Middle frontal gyrus (tissue), 1 donor: Measurements from ENCODE around the gene TPM3.
"Not testable (repeated sequence)": the region's sequence is repeated elsewhere in the genome, so short reads cannot be mapped to it uniquely, and the experiment has no call there.

Source experiments
- DNase-seq: peaks from one replicate; pipeline ENCODE4 v3.0.0-alpha.2; 2015; ENCODE audit warnings: low spot score; ENCODE audit errors: extremely low spot score

The TPM3 gene

DNA sequence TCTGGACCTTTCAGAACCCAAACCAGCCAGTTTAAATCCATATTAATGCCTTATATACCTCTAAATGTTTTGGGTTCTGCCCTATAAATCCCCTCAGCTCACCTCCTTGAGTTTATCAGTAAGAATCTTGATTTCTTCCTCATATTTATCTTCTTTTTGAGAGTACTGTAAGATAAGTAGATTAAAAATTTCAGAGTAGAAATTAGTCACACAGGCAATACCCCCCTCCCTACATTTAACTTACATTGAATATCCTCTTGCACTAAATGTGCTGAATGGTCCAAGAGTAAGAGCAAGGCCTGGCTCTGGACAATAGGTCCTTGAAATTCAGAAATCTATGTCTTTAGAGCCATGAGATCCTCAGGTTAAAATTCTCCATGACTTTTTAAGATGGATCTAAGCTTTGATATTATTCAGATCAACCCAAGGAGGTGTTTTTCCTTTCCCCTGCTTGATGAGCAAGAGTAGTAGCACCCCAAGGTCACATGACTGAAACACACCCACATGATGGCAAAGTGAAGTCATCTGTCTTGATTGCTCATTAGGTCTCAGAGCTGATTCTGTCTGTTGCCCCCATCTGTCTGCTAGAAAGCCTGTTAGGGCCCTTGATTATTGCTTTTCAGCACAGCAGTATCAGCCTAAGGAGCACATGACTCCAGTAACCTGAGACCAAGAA lies 21.2 kb downstream of the TPM3 start:
- no peak for DNase-seq

DNA sequence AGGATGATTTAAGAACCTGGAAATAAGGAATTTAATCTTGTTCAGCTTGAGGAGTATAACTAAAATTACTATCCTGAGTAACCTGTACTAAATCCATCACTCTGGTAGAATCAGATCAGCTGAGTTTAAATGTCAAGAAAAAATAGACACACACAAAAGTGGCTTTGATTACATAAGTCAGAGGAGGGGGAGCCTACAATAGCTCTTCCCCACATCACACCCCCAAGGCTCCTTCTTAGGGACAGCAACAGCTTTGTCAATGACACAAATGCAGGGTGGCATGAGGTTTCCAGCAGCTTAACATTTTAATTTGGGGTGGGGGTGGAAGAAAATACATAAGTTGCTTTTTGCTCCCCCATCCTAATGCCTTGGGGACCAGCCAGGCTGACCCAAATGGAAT lies 24.4 kb downstream of the TPM3 start:
- DNase-seq, result no peak

DNA sequence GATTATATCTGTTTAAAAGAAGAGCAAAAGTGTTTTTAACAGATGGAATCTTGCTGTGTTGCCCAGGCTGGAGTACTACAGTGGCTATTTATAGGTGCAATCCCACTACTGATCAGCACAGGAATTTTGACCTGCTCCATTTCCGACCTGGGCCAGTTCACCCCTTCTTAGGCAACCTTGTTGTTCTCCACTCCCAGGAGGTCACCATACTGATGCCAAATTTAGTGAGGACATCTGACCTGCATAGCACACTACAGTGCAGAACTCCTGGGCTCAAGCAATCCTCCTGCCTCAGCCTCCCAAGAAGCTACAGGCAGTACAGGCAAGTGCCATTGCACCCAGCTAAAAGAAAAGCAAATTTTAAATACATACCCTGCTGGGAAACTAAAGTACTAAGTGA lies 25.7 kb downstream of the TPM3 start:
- no peak for DNase-seq

DNA sequence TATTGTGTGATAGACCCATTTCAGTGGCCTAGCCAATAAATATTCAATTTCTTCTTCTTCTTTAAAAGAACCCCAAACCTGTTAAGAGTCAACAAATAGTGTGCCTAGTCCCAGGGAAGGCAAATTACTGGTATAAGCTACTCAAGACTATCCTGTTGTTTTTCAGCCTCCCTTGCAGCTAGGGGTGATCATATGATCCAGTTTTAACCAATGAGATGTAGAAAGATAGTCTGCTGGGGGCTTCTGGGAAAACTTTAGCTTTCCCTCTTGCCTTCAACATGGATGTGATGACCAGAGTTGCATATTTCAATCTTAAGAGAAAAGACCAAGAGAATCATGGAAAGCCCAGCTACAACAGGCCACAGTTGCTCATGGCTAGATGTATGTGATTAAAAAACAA lies 32.3 kb downstream of the TPM3 start:
- no peak for DNase-seq

DNA sequence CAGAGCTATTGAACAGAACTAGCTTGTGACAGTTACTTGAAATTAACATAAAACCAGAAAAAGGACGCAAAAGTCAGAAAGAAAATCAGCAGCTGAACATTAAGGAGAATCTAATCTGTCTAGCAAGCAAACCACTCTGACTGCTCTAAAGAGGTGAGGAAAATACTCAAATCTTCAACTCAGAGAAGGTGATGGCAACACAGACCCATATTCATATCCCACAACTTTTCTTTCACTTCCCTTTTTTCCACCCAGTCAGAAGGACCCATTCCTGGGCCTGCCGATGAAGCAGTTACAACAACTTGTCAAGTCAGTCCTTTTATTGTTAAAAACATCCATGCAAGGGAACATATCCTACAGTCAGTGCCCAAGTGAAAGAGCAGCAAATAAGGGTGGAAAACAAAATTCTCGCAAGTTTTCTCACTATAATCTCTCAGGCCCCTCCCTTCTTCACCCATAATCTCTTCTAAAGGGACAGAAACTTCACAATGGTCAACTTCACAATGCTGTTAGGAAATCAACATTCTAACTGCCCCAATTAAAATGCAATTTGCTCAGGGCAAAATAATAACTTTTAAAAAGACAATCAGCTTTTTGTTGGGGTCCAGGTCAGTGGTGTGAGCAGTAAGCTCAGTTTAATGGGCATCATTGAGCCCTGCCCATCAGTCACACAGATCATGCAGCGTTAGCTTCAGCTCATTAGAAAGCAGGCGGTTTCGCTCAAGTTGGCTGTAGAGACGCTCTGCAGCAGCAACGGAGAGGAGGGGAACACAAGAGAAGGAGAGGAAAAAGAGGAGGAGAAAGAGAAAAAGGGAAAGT lies 33.4 kb downstream of the TPM3 start:
- DNase-seq, result no peak

DNA sequence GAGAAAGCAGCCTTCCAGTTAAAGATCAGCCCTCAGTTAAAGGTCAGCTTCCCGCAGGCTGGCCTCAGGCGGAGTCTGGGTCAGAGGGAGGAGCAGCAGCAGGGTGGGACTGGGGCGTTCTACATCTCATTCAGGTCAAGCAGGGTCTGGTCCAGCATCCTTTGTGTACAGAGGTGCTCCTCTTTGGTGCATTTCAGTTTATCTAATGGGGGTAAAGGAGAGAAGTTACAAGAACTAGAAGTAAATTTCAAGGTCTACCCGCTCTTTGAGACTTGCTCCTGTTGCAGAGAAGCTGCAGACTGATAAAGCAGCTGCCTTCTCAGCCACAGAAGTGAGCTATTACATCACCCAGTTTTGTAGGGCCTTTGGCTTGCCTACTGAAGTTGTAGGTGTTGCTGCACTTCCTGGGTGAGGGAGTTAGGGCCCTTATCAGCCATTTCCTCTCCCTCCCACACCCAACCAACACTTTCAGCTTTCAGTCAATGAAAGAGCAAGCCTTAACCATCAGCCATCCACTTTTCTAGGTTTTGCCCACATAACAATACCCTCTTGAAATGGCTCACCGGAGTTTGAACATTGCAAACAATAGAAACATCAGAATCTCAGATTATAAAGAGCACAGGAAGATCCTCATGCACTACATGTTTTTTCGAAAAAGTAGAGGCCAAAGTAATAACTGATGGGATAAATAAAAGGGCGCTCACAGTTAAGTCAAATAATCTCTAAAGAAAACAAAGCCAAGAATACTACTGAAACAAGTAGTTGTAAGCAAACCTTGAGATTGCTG lies 34.2 kb downstream of the TPM3 start:
- DNase-seq, result no peak

DNA sequence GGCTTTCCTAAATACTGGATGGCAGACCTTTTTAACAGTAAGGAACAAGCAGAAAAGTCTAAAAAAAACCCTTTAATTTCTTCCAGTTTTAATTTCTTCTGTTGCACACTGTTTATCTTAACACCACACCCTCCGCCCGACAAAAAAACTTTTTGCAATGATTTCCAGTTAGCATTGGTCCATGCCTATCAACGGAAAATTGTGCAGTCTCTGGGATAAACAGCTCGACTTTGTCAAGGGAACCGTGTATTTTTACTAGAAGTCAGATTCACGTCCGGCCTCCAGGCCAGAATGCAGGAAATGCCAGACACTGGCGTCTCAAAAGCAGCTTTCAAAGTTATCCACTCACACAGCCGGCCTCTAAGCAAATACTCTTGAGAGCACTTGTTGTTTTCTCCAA lies 36.6 kb downstream of the TPM3 start:
- DNase-seq, result no peak

DNA sequence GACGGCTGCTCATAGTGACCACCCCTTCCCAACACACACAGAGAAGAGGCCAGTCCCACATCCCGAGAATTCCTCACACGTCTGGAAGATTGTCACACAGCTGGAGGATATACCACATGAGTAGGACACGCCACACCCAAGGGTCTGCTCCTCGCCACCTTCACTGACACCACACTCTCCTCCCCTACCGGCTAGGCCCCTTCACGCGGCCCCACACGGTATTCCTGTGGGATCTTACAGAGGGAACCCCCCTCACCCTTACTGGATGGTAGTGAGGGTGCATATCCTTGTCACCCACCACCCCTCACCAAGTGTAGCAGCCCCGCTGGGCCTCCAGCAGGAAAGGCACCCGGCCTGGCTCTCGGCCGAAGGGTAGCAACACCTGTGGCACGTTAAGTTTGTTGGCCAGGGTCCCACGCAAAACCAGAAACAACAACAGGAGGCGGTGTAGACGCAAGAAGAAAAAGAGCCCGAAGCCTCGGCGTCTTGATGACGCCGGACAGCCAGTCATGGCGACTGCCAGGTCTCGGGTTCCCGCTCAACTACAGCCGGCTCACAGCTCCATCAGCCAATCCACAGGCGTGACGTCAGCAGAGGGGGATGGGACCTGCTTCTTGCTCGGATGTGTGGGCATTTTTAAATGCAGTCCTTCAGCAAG lies 37.2 kb downstream of the TPM3 start, which contains the start of gene NUP210L:
NUP210L (minus strand) TSS at position 540 of the 658 bp plus-strand sequence.
- no peak for DNase-seq

DNA sequence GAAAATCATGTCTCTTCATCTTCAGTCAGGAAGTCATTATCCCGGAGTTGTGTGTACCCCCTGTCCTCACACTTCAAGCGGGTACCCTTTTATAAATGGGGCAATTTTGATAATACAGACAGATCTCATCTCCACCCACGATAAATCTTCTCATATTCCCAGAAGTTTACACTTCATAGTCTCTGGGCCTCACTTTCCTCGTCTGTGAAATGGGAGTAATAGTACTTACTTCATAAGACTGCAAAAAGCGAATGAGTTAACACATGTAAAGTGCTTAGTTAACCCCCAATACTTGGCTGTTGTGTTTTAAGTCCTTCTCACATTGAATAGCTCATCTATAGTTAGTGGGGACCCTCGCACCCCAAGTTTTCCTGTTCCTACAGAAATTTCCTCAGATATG lies 37.8 kb downstream of the TPM3 start:
- DNase-seq, result no peak

DNA sequence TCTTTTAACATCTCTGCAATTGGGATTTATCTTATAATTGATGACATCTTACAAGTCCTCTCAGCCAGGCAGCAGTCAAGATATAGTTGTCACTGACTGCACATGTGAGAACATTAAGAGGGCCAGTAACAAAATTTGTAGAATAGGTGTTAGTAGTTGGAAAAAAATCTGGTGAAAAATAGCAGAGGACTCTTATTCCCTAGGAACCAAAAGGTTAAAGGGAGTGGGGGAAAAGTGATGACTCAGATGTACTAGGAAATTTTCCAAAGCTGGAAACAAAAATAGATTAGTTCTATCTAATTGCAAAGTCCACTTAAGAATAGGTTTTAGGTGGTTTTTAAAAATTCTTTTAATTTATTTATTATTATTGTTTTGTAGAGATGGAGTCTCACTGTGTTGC lies 40.6 kb downstream of the TPM3 start:
- DNase-seq, result no peak

DNA sequence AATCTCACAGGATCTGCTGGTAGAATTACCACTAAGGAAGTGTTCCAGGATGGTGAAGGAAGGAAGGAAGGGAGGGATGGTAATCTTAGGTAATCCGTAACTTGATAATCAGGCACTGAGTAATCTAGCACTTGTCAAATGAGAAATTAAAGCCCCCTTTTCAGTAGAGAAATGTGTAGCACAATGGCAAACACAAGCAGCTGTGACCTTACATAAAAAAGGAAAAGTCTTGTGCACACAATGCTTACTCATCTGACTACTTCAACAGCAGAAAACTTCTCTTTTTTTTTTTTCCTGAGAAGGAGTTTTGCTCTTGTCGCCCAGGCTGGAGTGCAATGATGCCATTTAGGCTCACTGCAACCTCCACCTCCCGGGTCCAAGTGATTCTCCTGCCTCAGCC lies 43.1 kb downstream of the TPM3 start:
- DNase-seq, result no peak

DNA sequence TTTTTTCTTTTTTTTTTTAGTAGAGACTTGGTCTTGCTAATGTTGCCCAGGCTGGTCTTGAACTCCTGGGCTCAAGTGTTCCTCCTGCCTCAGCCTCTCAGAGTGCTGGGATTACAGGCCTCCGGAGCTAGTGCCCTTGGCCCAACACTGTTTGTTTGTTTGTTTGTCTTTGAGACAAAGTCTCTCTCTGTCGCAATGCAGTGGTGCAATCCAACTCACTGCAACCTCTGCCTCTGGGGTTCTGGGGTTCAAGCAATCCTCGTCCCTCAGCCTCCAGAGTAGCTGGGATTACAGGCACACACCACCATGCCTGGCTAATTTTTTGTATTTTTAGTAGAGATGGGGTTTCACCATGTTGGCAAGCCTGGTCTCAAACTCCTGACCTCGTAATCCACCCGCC lies 44.4 kb downstream of the TPM3 start:
- DNase-seq, result not testable (repeated sequence)

DNA sequence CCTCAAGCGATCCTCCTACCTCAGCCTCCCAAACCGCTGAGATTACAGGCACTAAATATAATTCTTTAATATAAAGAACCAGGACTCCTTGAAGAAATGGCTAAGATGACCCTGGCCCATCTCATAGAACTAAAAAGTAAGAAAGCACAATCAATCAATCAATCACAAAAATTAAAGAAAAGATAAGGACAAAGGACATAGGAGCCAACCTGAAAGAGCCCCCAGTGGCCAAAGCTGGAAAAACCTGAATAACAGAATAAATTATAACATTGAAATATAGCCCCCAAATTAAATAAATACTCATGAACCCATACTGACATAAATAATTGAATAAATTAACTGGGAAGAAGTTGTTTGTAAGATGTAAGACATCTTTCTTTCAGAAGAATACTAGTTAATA lies 45.9 kb downstream of the TPM3 start:
- no peak for DNase-seq

DNA sequence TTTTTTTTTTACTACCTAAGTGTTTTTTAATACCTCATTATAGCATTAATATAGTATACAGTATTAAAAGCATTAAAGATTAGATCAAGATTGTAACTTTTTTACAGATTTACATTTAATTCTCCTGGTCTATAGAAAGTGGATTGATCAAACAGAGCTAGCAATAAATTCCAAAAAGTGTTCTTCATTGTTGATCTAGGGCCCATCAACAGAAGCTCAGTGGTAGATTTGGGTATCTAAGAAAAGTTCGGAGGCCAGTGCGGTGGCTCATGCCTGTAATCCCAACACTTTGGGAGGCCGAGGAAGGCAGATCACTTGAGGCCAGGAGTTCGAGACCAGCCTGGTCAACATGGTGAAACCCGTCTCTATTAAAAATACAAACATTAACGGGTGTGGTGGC lies 49.5 kb downstream of the TPM3 start:
- no peak for DNase-seq

DNA sequence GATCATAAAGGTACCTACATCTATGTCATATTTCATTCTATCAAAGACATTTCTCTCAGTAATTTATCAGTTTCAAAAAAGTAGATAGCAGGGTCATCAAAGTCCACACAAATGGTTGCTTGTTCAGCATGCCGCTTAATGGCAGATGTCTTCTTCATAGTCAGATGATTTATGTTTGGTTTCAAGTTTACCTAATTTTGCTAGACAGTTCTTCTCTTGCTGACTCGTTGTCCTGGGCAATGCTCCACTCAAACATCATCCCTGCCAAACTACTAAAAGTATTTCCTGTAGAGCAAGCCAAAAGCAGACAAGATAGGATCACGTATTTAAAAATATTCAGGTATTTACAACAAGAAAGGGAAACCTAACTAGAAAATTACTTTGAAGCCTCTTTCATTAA lies 50.7 kb downstream of the TPM3 start:
- DNase-seq, result no peak

DNA sequence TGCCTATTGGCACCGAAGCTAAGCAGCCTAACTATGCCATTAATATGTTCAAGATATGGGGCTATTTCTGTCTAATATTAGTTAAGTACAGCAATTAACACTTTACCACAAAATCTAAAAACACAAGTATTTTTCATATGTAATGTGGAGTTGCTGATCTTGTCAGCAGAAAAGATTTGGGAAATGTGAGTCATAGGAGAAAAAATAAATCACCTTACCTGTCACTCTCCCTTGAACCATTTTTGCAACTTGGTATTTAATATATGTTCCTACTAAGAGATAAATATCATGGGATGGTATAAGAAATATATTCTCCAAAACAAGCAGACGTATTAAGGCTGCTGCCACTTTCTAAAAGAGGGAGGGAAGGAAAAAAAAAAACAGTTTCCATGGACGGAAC lies 54.0 kb downstream of the TPM3 start:
- no peak for DNase-seq

DNA sequence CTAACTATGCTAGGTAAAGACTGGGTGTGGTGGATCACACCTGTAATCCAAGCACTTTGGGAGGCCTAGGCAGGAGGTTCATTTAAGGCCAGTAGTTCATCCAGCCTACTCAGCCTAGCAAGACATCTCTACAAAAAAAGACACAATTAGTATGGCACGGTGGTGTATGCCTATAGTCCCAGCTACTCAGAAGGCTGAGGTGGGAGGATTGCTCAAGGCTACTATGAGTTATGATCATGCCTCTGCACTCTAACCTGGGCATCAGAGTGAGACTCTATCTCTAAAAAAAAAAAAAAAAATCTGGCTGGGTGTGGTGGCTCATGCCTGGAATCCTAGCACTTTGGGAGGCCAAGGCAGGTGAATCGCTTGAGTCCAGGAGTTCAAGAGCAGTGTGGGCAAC lies 58.6 kb downstream of the TPM3 start:
- no peak for DNase-seq

DNA sequence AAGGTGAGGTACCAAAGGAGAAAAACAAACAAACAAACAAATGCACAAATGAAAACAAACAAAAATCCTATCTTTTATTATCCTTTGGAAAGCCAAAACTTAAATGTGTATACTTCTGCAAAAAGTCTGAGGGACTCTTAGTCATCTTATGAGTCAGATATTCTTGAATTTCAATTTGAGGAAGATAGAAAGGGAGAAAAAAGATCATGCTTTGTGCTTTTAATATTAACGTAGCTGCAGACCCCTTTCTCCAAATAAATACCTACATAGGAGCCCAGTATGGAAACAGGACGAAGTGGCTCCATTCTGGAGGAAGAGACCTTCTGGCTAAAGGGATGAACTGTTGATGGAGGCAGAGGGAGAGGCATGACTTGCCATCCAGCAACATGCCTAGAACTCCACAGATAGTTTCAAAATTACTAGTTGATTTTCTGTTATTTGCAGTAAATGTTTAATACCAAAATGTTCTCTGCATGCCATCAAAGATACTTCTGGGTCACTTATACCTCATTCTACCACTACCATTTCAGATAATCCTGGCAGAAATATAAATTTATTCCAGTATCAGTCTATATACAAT lies 62.4 kb downstream of the TPM3 start:
- DNase-seq, result no peak

DNA sequence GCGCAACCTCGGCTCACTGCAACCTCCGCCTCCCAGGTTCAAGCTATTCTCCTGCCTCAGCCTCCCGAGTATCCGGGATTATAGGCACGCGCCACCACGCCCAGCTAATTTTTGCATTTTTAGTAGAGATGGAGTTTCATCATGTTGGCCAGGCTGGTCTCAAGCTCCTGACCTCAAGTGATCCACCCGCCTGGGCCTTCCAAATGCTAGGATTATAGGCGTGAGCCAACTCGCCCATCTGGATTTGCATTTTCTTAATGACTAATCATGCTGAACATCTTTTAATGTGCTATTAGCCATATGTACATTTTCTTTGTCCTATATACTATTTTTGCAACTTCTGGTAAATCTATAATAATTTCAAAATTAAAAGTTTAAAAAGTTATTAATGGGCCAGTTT lies 68.7 kb downstream of the TPM3 start:
- DNase-seq, result not testable (repeated sequence)

DNA sequence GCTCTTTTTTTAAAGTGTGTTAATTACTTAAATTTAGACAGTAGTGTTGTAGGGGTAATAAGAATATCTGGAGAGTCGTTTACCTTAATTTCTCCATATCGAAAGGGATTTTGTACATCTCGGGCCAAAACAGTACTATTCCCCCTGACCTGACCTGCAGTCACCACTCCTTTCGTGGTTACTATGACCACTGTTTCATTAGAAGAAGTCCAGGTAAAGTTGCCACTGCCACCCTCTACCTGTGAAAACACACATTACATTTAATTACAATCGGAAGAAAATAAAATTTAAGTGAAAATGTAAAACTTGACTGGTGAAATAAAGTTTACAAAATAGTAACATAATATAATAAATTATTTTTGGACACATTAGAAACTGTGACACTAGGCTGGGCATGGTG lies 74.3 kb downstream of the TPM3 start:
- no peak for DNase-seq

DNA sequence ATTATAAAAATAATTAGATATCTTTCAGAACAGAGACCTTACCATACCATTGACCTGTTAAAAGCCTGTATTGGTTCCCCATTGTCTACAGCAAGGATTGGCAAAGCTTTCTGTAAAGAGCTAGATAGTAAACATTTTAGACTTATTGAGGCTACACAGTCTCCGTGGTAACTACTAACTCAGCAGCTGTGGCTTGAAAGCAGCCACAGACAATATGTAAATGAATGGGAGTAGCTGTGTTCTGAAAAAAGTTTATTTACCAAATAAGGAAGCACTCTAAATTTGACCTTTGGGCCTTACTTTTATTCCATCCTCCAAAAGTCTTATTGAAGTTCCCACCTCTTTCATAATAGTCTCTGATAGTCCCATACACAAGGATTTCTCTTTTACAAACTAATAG lies 76.7 kb downstream of the TPM3 start:
- DNase-seq, result no peak
